GM20431 (cell line): Measurements from ENCODE around the gene ZFHX3.
"Not testable (repeated sequence)": the region's sequence is repeated elsewhere in the genome, so short reads cannot be mapped to it uniquely, and the experiment has no call there.

Experiments
- in situ Hi-C: fragments of 300-500 bp; cut with MseI, MboI; formaldehyde crosslinking; loops from one replicate; pipeline ENCODE4 v1.15.0; 2020; ENCODE audit warnings: low sequenced_read_pairs; ENCODE audit not compliant: unreplicated experiment

Gene ZFHX3

DNA sequence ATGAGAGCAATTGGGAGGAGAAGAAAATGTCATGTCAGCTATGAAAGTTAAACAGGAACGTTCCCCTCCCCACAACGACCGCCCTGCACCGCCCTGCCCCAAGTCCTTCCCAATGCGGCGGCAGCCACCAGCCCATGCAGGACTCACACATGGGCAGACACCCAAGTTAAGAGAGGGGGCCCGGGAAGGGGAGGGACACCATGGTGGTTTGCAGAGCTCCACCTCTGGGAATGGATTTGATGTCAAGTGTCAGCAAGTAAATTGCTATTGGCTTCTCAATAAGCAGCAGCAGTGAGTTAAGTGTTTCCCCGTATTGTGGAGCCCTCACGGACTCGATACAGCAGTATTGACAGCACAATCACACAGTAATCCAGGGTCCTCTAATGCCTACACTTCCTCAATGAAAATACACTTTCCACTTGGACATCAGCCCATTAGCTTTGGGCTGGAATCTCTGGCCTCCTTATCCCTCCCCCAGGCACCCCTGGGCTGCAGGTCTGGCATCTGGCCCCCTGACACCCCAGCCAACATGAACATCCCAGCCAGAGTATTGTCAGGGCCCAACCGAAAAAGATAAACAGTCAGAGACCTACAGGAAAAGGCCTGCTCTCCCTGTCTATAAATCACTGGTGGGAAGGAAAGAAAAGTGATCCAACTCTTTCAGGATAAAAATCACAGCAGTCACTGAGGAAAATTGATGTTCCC lies 22.6 kb downstream of the ZFHX3 start:
- in situ Hi-C loops, result no loop called here

DNA sequence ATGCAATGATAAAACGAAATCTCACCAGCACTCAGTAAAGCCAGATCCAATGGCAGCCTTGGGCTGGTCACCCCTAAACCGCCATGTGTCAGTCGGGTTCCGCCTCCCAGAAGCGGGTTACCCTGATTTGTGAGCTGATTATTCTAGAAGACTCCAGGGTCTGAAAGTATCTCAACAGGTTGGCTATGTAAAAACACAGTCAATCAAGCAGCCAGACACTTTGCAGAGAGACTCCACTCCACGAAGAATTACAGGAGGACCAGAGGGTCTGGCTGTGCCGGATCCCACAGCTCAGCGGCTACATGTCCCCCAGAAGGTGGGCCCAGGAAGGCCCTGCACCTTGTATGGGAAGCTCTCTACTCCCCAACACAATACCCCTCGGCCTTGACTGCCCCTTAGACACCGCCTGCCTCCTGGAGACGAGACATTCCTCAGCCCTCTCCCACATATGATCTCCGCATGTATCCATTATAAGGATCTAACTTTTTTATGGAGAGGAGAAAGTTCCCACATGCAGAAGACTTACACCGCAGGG lies 23.3 kb downstream of the ZFHX3 start:
- in situ Hi-C loops, result no loop called here

DNA sequence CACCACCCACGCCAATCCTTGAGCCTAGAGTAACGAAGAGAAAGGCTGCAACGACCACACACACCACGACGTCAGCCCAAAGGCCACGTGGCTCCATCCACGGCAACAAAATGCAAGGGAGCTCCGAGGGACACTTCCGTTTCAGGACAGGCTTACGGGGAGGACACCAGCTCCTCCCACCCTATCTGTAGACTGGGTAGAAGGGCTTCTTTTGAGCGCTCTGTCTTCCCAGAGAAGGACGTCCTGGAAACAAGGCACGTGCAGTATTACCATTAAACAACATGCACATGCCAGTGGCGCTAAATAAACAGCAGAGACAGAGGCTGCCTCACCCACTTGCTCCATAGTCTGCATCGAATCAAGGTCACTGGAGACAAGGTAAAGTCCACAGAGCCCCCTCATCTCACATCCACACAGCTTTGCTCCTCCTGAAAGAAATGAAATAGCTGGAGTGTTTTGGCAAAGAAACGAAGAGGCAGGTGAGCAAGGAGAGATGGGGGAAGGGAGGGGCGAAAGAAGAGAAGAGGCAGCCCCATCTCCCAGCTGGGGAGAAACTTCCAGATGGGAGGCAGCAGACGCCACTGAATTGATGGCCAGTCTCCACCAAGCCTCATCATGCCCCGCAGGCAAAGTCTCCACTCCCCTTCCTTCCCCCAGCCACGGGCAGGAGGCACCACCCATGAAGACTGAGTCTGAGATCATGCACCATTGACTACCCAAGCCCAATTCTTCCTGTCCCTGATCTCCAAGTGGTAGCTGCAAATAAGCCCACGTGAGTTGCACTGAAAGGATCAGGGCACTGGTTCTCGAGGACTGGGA lies 24.0 kb downstream of the ZFHX3 start:
- in situ Hi-C loops, result no loop called here

DNA sequence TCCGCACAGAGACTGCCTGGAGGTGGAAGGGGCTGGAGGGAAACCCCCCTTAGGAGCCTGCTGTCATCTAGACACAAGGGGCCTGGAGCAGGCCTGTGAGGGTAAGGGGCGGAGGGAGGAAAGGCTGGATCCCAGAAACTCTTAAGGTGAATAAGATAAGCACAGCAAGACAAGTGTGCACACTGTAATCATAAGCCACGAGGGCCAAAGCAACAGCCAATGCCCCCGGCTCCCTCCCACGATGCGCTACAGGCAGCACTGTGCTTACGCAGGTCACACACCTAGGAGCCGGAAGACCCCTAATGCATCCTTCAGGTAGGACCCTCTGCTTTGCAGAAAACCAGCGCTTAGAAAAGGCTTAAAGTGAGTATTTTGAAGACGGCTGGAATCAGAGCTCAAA lies 24.6 kb downstream of the ZFHX3 start:
- in situ Hi-C loops, result no loop called here

DNA sequence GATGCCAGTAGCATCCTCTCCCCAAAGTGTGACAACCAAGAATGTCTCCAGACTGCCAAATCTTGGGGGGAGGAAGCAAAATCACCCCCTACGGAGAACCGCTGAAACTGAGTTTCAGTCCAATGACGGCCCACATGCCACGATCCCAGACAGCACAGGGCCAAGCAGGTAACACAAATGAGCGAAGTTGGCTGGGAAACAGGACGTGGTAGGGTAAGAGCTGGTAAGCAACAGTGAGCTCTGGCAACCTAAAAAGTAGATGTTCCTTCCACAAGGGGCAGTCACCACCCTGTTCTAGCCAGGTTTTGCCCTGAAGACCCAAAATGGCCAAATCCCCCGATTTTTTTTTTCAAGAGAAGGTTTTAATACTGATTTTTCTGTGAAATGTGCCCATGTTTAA lies 25.4 kb downstream of the ZFHX3 start:
- in situ Hi-C loops, result no loop called here

DNA sequence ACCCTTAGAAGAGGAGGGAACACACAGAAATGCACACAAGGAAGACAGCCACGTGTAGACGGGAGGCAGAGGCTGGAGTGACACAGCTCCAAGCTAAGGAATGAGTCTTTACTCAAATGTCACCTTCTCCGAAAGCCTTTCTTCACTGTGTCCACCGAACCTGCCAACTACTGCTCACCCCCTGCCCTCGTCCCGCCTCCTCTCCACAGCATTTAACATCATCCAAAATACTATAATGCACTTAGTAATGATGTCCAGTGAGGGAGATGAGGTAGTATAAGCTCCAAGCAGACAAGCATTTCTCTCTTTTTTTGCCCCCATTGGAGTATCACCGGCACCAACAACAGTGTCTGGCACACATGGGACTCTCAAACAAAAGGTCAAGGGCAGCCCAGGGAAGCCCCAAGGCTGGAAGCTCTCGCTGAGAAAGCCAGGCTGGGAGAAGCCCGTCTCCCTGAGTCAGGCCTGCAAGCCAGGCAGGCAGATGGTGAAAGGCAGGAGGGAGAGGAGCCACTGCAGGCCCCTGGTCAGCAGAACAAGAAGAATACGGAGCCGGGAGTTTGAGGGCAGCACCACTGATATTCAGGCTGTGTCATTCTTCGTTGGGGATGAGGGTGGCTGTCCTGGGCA lies 25.9 kb downstream of the ZFHX3 start:
- in situ Hi-C loops, result no loop called here

DNA sequence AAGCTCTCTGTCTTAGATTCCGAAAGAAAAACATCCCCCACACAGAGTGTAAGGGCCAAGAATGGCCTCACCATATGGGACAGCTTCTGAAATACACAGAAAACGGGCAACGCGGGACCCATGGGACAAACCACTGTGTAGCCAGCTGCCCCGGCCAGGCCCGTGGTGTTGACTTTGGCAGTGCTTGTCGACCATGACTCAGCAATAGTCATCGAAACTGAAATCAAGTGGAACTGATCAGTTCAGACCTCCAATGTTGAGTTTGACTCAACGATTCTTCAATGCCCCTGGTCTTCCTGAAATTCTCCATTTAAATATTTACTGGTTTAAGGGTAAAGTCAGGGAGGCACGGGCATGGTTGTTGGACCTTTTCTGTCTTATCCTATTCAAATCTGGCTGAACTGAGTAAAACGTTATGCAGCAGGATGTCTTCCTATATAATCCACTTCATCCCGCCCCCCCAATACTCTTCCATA lies 27.5 kb downstream of the ZFHX3 start:
- in situ Hi-C loops, result no loop called here

DNA sequence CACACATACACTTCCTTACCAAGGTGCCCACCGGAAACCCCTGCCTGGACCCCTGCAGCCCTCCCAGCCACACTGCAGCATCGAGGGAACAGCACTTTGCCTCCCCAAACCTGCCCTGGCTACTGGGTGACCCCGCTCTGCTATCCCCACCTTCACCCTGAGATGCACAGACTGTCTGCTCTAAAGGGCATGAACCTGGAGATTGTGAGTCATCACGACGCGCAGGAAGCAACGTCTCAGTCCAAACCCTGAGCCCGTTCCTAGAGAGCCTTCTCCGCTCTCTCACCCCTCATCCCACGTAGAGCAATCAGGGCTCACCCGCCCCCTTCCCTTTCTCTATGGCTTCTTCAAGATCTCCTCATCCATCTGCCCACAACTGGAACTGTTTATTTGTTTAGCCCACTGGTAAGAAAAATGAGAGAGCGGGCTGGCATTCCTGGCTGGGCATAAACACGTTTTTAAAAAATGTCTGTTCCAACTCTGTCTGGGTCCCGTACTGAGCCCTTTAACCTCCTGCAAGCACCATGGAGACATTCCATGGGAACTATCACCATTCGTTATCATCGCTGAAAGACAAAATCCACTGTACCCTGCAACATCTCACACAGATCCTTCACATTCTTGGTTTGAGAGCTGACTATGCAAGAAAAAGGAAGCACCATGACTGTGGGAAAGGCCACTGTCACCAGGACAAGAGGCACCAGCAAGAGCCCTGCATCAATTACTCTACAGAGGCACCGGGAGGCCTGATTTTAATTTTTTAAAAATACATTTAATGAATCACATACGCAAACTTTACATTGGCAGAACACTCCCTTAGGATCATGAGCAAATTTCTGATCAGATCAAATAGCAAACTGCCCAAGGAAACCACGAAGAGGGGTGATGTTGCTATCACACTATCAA lies 28.2 kb downstream of the ZFHX3 start:
- in situ Hi-C loops, result no loop called here

DNA sequence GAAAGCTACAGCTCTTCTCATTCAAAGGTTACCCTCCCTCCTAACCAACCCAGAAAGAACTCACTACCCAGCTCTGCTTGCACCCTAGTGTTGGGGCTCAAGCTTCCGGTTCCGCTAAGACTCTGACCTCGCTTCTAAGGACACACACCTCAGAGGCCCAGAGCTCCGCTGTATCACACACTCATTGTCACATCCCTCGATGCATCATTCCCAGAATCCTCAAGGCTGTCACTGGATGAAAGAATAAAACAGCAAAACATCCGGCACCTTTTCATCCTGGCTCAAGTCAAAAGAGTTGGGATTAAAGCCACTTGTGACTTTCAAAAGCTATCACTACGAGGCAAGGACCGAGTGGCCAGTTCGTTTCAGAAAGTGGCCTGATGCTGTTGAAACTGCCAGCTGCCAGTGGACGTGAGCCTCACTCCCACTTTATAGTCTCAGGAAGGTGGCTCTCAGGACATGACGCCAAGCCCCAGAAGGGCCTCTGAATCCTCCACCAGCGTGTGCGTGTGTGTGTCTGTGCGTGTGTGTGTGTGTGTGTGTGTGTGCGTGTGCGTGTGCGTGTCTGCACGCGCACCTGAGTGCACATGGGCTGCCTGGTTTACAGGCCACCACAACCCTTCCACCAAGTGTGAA lies 29.0 kb downstream of the ZFHX3 start:
- in situ Hi-C loops, result no loop called here

DNA sequence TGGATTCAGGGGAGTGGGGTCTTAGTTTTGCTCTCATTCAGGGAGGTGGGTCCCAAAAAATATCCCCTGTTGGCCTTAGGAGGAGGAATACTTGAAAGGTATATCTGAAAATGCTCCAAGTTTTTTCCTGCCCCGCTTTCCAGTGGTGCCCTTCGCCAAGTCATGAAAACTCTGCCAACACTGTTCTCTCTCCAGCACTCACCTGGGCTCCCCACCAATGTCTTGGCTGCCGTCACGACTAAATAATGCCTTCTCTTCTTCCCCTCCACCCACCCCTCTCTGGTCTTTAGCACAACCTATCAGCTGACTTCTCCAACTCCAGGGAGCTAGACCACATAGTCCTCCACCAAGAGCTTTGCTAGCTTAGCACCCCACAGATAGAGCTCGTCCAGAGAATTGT lies 30.6 kb downstream of the ZFHX3 start:
- in situ Hi-C loops, result no loop called here

DNA sequence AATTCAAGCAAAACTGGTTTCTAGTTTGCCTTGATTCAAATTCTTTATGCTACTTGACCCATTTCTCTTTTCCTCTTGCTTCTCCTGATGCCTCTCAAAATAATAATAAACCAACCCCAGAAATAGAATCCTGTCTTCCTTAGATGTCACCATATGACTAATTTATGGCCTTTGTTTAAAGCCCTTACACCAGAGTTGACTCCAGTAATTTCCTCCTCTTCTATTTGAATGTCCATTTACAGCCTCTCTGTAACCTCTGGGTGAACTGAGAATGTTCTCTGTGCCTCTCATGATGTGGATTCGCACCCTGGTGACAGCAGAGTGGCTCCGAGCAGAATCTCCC lies 31.5 kb downstream of the ZFHX3 start:
- in situ Hi-C loops, result no loop called here

DNA sequence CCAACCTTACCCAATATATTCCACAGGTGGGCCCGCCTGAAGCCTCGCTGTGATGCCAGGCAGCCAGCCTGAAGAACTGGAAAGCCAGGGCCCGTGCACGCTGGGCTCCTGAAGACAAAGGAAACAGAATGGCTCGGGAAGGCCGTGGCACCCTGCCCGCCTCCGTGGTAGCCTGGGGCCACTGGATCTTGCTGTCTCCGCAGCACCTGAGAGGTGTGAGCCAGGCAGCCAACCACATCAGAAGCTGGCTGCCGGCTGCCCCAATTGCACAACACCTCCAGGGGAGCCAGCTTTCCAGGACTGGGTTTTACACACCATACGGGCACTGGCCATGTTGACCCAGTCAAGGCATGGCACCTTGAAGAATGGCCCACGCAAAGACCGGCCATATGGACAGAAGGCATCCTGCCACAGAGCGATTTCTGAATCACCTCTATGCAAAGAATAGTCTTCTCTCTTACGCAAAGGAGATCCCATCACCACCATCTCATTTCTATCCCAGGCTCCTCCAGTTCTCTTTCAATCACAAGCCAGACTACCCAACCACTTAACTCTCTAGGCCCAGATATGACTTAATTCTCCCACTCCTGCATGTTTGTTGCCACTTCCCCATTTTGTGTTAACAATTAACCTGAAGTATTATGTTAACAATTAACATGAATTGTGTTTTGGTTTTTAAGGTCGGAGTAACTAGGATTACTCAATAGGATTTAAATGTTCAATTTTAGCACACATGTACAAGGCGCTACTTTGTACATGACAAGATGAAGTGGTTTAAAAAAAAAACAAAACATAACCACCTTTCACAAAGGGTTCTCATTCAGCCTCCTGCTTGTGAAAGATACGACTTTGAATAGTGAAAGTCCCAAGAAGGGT lies 32.1 kb downstream of the ZFHX3 start:
- in situ Hi-C loops, result no loop called here

DNA sequence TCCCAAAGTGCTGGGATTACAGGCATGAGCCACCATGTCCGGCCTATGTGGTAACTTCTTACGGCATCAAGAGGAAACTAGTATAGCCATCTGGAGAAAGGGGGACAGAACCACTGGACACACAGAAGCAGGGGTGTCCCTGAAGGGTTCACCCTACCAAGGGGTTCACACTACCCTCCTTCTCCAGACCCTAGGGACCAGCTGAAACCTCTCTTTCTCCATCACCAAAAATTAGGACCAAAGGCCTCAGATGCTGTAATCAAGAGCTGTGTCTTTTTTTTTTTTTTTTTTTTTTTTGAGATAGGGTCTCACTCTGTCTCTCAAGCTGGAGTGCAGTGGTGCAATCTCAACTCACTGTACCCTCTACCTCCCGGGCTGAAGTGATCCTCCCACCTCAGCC lies 33.2 kb downstream of the ZFHX3 start:
- in situ Hi-C loops, result no loop called here

DNA sequence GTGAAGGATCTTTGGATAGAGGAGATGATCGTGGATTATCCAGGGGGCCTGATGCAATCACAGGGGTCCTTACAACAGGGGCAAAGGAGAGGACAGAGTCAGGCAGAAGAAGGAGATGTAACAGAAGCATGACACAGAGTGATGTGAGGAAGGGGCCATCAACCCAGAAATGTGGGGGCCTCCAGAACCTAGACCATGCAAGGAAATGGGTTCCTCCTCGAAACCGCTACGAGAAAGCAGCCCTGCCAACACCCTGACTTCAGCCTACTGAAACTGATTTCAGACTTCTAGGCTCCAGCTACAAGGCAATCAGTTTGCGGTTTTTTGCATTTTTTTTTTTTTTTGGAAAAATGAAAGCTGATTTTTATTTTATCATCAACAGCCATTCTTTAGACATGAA lies 34.0 kb downstream of the ZFHX3 start:
- in situ Hi-C loops, result no loop called here

DNA sequence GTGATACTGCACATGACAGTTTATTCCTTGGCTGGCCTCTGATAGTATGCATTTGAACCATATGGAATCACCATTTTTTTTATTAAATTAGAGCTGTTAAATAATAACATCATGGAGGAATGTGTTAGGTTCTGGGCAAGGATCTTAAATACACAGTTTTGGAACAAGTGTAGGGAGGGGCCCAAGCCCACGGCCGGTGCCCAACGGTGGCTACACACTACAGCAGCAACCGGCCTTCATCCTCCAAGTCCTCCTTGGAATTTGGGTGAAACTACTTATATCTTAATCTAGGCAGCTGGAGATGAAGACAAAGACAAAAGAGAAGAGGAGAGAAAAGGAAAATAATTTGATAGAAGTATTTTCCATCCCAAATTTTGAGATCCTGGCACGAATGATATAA lies 35.6 kb downstream of the ZFHX3 start:
- in situ Hi-C loops, result no loop called here

DNA sequence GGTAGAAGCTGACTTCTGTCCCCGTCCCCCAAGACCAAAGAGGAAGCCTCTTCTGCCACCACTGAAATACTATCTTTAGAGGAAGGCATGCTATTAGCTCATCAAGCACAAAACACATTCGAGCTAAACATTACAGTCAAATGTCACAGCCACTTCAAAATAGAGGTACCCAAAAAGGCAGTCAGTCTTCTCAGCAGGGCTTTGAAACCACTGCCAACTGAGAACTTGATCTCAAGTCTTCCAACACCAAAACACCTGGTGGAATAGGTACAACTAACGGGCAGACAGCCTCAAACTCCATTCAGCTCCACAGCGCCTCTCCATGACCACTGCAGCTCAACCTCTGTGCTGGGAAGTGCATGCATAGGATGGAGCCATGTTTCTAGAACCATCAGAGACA lies 36.0 kb downstream of the ZFHX3 start:
- in situ Hi-C loops, result no loop called here

DNA sequence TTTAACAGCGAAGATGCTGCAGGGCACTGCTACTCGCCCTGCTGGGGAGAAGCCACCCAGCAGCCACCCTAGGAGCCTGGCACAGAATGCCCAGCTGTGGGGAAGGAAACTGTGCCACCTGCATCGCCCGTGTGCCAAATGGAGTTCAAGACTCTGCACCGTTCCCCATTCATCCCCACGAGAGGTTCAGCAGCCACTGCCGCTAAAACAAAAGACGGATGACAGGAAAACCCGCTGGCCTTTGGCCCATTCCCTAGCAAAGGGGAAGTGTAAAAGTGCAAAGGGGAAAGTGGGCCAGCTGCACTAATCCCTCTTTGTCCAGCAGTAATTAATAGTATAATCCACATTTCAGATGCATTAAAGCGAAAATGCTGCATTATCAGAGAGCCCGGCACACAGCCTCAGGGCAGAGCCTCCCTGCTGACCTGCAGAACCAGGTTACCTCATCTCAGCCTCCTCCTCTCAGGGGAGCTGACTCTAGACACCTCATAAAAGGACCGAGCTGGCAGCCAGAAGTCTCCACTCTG lies 37.7 kb downstream of the ZFHX3 start:
- in situ Hi-C loops, result no loop called here

DNA sequence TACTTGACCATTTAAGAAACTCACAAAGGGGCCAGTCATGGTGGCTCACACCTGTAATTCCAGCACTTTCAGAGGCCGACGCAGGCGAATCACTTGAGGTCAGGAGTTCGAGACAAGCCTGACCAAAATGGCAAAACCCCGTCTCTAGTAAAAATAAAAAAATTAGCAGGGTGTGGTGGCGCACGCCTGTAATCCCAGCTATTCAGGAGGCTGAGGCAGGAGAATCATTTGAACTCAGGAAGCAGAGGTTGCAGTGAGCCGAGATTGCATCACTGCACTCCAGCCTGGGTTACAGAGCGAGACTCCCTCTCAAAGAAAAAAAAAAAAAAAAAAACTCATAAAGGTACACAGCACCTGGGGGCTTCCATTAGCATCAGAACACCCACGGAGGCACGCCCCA lies 38.2 kb downstream of the ZFHX3 start:
- in situ Hi-C loops, result not testable (repeated sequence)
